ENCODE measurements around the gene SLC31A1.

DNA sequence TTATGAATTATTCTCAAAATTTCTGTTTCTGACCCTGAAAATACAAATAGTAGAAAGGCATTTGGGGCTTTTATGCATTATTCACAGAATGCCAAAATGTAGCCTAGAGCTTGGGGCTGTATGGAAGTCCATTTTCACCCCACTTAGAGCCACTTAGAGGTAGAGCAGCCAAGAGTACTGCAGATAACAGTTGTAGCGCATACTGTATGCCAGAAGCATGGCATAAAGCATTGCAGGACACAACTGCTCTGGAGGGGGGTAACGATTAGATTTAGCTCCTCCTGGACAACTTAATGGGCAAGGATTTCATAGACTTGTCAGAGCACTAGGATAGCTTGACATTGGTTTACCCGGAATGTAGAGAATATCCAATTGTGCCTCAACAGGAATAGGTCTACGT is 15.7 kb downstream of the SLC31A1 start:
- TF ChIP-seq, protein P1, sequence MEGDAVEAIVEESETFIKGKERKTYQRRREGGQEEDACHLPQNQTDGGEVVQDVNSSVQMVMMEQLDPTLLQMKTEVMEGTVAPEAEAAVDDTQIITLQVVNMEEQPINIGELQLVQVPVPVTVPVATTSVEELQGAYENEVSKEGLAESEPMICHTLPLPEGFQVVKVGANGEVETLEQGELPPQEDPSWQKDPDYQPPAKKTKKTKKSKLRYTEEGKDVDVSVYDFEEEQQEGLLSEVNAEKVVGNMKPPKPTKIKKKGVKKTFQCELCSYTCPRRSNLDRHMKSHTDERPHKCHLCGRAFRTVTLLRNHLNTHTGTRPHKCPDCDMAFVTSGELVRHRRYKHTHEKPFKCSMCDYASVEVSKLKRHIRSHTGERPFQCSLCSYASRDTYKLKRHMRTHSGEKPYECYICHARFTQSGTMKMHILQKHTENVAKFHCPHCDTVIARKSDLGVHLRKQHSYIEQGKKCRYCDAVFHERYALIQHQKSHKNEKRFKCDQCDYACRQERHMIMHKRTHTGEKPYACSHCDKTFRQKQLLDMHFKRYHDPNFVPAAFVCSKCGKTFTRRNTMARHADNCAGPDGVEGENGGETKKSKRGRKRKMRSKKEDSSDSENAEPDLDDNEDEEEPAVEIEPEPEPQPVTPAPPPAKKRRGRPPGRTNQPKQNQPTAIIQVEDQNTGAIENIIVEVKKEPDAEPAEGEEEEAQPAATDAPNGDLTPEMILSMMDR (IDR thresholded peaks at IDR 0.05; ENCODE audit: insufficient read depth, low read length, poor library complexity, severe bottlenecking), result no peak
- no peak for TF ChIP-seq EZH2phosphoT487 (conservative IDR thresholded peaks at IDR 0.05; ENCODE audit: low read length)
